ENCODE results near the gene NELFA.

NELFA gene

GRCh38 chr4:1992468-1993168 lies 16.2 kb downstream of the NELFA start:
- in situ Hi-C loops (cut with HindIII; ENCODE audit: low pct_ligation_motif_present, low sequenced_read_pairs): no loop called here
- Histone ChIP-seq H3K27ac (no peak overlapping the region), H3K4me3 (ENCODE audit: low read depth, low read length) (peak overlapping the region; percentile 31), H3K36me3 (replicated peaks) (peaks cover 6% of the 10 kb centered on the region), H3K27me3 (replicated peaks) (no peaks in the 10 kb centered on the region)
- no peak for DNase-seq
- peak; percentile 63 for TF ChIP-seq CTCF (IDR thresholded peaks at IDR 0.05; ENCODE audit: low read depth, low read length, missing control alignments)

DNA sequence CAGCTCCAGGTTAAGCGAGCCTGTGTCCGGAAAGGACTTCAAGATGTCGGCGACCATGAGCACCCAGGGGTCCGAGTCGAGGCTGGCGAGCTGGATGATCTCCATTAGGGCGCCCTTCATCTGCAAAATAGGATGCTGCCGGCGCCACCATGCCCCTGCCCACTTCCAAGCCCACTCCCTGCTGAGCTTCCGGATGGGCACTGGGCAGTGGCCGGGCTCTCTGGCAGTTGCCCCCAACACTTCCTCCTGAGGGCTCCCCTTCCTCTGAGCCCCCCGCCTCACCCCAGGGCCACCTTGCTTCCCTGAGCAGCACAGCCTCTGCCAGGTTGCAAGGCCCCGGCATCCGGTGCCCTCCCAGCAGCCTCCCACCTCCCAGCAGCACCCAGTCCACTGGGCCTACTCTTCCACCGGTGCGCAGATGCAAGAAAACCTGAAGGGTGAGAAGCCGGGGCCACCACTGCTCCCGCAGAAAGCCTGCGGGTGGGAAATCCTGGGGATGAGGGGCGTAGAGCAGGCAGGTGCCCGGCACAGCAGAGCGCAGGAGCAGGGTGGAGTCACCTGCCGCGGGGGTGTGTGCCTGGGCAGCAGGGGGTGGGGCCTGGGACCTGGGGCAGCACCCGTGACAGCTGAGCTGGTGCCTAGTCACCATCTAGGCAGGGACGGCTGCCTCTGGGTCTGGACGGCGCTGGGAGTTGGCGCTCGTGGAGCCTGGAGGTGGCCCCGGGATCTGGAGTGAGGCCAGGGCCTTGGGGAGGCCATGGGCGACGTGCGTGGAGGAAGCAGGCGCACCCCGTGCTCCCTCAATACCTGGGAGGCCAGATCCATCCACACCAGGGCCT lies 17.0 kb downstream of the NELFA start:
- DNase-seq: no peak
- H3K36me3 ChIP-seq (replicated peaks): peaks cover 10% of the 10 kb centered on the region
- H3K27me3 ChIP-seq (replicated peaks): no peaks in the 10 kb centered on the region
- H3K27ac ChIP-seq: no peak overlapping the region
- no peak overlapping the region for H3K4me3 ChIP-seq (ENCODE audit: low read depth, low read length)
- no peak for TF ChIP-seq CTCF (IDR thresholded peaks at IDR 0.05; ENCODE audit: low read depth, low read length, missing control alignments)
- in situ Hi-C loops (cut with HindIII; ENCODE audit: low pct_ligation_motif_present, low sequenced_read_pairs): no loop called here

DNA sequence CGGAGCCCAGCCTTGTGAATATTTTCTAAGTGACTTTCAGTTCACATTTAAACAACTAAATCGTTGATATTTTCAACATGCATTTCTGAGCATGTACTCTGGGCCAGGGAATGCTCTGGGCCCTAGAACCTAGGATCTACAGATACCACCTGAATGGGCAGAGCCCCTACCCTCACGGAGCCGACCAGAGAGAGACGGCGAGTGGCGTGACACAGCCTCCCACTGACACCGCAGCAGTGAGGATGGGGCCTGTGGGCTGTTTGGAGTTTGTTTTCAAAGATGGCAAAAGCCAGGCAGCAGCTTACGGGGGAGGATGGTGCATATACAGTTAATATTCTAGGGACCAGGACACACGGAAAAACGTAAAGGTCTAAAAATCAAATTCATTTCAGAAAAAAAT lies 17.7 kb downstream of the NELFA start:
- in situ Hi-C loops (cut with HindIII; ENCODE audit: low pct_ligation_motif_present, low sequenced_read_pairs): no loop called here
- DNase-seq: no peak
- no peak for TF ChIP-seq CTCF (IDR thresholded peaks at IDR 0.05; ENCODE audit: low read depth, low read length, missing control alignments)
- no peaks in the 10 kb centered on the region for H3K27me3 ChIP-seq (replicated peaks)
- H3K36me3 ChIP-seq (replicated peaks): peaks cover 16% of the 10 kb centered on the region
- H3K27ac ChIP-seq: no peak overlapping the region
- no peak overlapping the region for H3K4me3 ChIP-seq (ENCODE audit: low read depth, low read length)

- Histone ChIP-seq H3K36me3 (replicated peaks) (peaks cover 20% of the 10 kb centered on the region), H3K27ac (no peak overlapping the region), H3K27me3 (replicated peaks) (no peaks in the 10 kb centered on the region), H3K4me3 (ENCODE audit: low read depth, low read length) (no peak overlapping the region)
- DNase-seq: no peak
- TF ChIP-seq CTCF (IDR thresholded peaks at IDR 0.05; ENCODE audit: low read depth, low read length, missing control alignments): no peak
- in situ Hi-C loops (cut with HindIII; ENCODE audit: low pct_ligation_motif_present, low sequenced_read_pairs): no loop called here
Observed at GRCh38 chr4:1990676-1991075, 18.1 kb downstream of the NELFA start.

GRCh38 chr4:1990348-1990645 lies 18.5 kb downstream of the NELFA start:
- TF ChIP-seq CTCF (IDR thresholded peaks at IDR 0.05; ENCODE audit: low read depth, low read length, missing control alignments): no peak
- Histone ChIP-seq H3K4me3 (ENCODE audit: low read depth, low read length) (no peak overlapping the region), H3K27me3 (replicated peaks) (no peaks in the 10 kb centered on the region), H3K27ac (no peak overlapping the region), H3K36me3 (replicated peaks) (peaks cover 24% of the 10 kb centered on the region)
- in situ Hi-C loops (cut with HindIII; ENCODE audit: low pct_ligation_motif_present, low sequenced_read_pairs): no loop called here
- no peak for DNase-seq

Measured in brain microvascular endothelial cell (primary cell).